Ammon's horn (tissue), 1 donor: ENCODE measurements around the gene TSHZ2.
A peak's percentile ranks its signal among the peaks of the same experiment; 100 is the strongest.

Source experiments
- DNase-seq: peaks from one replicate; pipeline ENCODE4 v3.0.0-alpha.2; 2016; ENCODE audit warnings: low spot score

TSHZ2 gene

GRCh38 chr20:53205046-53205445, 232.9 kb downstream of the TSHZ2 start:
- no peak for DNase-seq

GRCh38 chr20:53208110-53208832, 236.1 kb downstream of the TSHZ2 start:
- no peak for DNase-seq

- no peak for DNase-seq
These were observed 237.9 kb downstream of the TSHZ2 start for GRCh38 chr20:53210041-53210440.

GRCh38 chr20:53210931-53211330, 238.8 kb downstream of the TSHZ2 start:
- no peak for DNase-seq

GRCh38 chr20:53212018-53212417, 239.9 kb downstream of the TSHZ2 start:
- no peak for DNase-seq

GRCh38 chr20:53214392-53214791, 242.2 kb downstream of the TSHZ2 start:
- no peak for DNase-seq

- no peak for DNase-seq
These were observed 243.0 kb downstream of the TSHZ2 start for GRCh38 chr20:53215166-53215565.

- DNase-seq, result no peak
These were observed 244.3 kb downstream of the TSHZ2 start for GRCh38 chr20:53216478-53216855.

GRCh38 chr20:53216856-53217576, 244.9 kb downstream of the TSHZ2 start:
- peak; percentile 62 for DNase-seq

- DNase-seq, result no peak
These were observed 248.5 kb downstream of the TSHZ2 start for GRCh38 chr20:53220482-53221307.

GRCh38 chr20:53221731-53222130, 249.6 kb downstream of the TSHZ2 start:
- no peak for DNase-seq

- no peak for DNase-seq
These were observed 250.3 kb downstream of the TSHZ2 start for GRCh38 chr20:53222416-53222815.

GRCh38 chr20:53222932-53223331, 250.8 kb downstream of the TSHZ2 start:
- DNase-seq, result no peak

GRCh38 chr20:53223626-53224172, 251.5 kb downstream of the TSHZ2 start:
- no peak for DNase-seq

- no peak for DNase-seq
These were observed 252.7 kb downstream of the TSHZ2 start for GRCh38 chr20:53224851-53225250.

GRCh38 chr20:53226826-53227225, 254.7 kb downstream of the TSHZ2 start:
- DNase-seq, result no peak

GRCh38 chr20:53227523-53227922, 255.4 kb downstream of the TSHZ2 start:
- no peak for DNase-seq

- no peak for DNase-seq
These were observed 258.9 kb downstream of the TSHZ2 start for GRCh38 chr20:53231061-53231460.

- DNase-seq, result no peak
These were observed 265.3 kb downstream of the TSHZ2 start for GRCh38 chr20:53237461-53237860.

GRCh38 chr20:53238121-53238660, 266.0 kb downstream of the TSHZ2 start:
- no peak for DNase-seq

GRCh38 chr20:53243152-53243551, 271.0 kb downstream of the TSHZ2 start:
- no peak for DNase-seq

GRCh38 chr20:53244711-53245110, 272.6 kb downstream of the TSHZ2 start:
- DNase-seq, result no peak
